ENCODE data around the gene MARCO.
"Not testable (repeated sequence)": the region's sequence is repeated elsewhere in the genome, so short reads cannot be mapped to it uniquely, and the experiment has no call there.

Gene MARCO

GRCh38 chr2:118925981-118926380, 16.0 kb upstream of the MARCO start:
- no peak for DNase-seq (ENCODE audit: low read depth in 2 of 3, low spot score in 1 of 3)

GRCh38 chr2:118929059-118929458, 12.9 kb upstream of the MARCO start:
- DNase-seq (ENCODE audit: low read depth in 2 of 3, low spot score in 1 of 3): no peak

GRCh38 chr2:118932949-118933348, 9.0 kb upstream of the MARCO start:
- DNase-seq (ENCODE audit: low read depth in 2 of 3, low spot score in 1 of 3): no peak

- no peak for DNase-seq (ENCODE audit: low read depth in 2 of 3, low spot score in 1 of 3)
Measured at GRCh38 chr2:118936306-118936705, 5.7 kb upstream of the MARCO start.

GRCh38 chr2:118936936-118937335, 5.1 kb upstream of the MARCO start:
- no peak for DNase-seq (ENCODE audit: low read depth in 2 of 3, low spot score in 1 of 3)

GRCh38 chr2:118937817-118938216, 4.2 kb upstream of the MARCO start:
- no peak for DNase-seq (ENCODE audit: low read depth in 2 of 3, low spot score in 1 of 3)

- no peak for DNase-seq (ENCODE audit: low read depth in 2 of 3, low spot score in 1 of 3)
Measured at GRCh38 chr2:118939994-118940393, 2.0 kb upstream of the MARCO start.

- DNase-seq (ENCODE audit: low read depth in 2 of 3, low spot score in 1 of 3): no peak
Measured at GRCh38 chr2:118940486-118941120, 1.4 kb upstream of the MARCO start.

- DNase-seq (ENCODE audit: low read depth in 2 of 3, low spot score in 1 of 3): no peak
Measured at GRCh38 chr2:118943286-118943685, 1.3 kb downstream of the MARCO start.

GRCh38 chr2:118945881-118946280, 3.9 kb downstream of the MARCO start:
- no peak for DNase-seq (ENCODE audit: low read depth in 2 of 3, low spot score in 1 of 3)

GRCh38 chr2:118948266-118948665, 6.3 kb downstream of the MARCO start:
- DNase-seq (ENCODE audit: low read depth in 2 of 3, low spot score in 1 of 3): not testable (repeated sequence)

GRCh38 chr2:118954297-118955060, 12.5 kb downstream of the MARCO start:
- DNase-seq (ENCODE audit: low read depth in 2 of 3, low spot score in 1 of 3): no peak

- DNase-seq (ENCODE audit: low read depth in 2 of 3, low spot score in 1 of 3): no peak
Measured at GRCh38 chr2:118965737-118966136, 23.7 kb downstream of the MARCO start.

- DNase-seq (ENCODE audit: low read depth in 2 of 3, low spot score in 1 of 3): no peak
Measured at GRCh38 chr2:118967124-118967880, 25.3 kb downstream of the MARCO start.

GRCh38 chr2:118968042-118968441, 26.0 kb downstream of the MARCO start:
- DNase-seq (ENCODE audit: low read depth in 2 of 3, low spot score in 1 of 3): no peak

- no peak for DNase-seq (ENCODE audit: low read depth in 2 of 3, low spot score in 1 of 3)
Measured at GRCh38 chr2:118968961-118969733, 27.2 kb downstream of the MARCO start.

GRCh38 chr2:118969734-118970395, 27.9 kb downstream of the MARCO start:
- DNase-seq (ENCODE audit: low read depth in 2 of 3, low spot score in 1 of 3): no peak

GRCh38 chr2:118970396-118971135, 28.6 kb downstream of the MARCO start:
- DNase-seq (ENCODE audit: low read depth in 2 of 3, low spot score in 1 of 3): no peak

GRCh38 chr2:118971245-118972122, 29.5 kb downstream of the MARCO start:
- no peak for DNase-seq (ENCODE audit: low read depth in 2 of 3, low spot score in 1 of 3)

Data from stimulated activated CD4-positive, alpha-beta T cell treated with anti-CD3 and anti-CD28 coated beads, Interleukin-12 subunit alpha, Interleukin-12 subunit beta, amount 100 ng/mL, for 48 hours (primary cell).